ENCODE measurements around the gene RAPGEF6. TPM values are rescaled to one million over a fixed set of nuclear protein-coding genes. Genes with fewer than 3 reads are reported as not detected.

The RAPGEF6 gene
- polyA plus RNA-seq, 4 donors, result 12.4 to 17.8 (median 16.2) TPM

Other genes starting within 250 kb of the RAPGEF6 start
- gene FNIP1, start 161.8 kb upstream of the RAPGEF6 start, polyA plus RNA-seq (ENCODE audit: insufficient read length in 4 of 4), result 10 to 100 TPM; 14.2 to 17.7 (median 16.9) TPM